HEK293 (cell line): Measurements from ENCODE around the gene MED25.

ENCODE experiments used
- CTCF ChIA-PET: fragments of 350-600 bp; formaldehyde crosslinking; extraction: SDS; loops from one replicate; lab custom pipeline; 2021; ENCODE audit warnings: antibody characterized with exemption; lab: Yijun Ruan, JAX
- POLR2A ChIA-PET: fragments of 300-600 bp; formaldehyde crosslinking; extraction: SDS; loops from one replicate; lab custom pipeline; 2020; ENCODE audit warnings: antibody characterized with exemption, inconsistent platforms; lab: Yijun Ruan, JAX
- H3K27ac ChIP-seq: fragments of 200-500 bp; sonication (Bioruptor generic); 2 replicates; pipeline ENCODE4 v1.5.1; 2014; ENCODE audit warnings: low read depth, low read length, control low read depth, inconsistent platforms; ENCODE audit errors: extremely low read depth
- H3K36me3 ChIP-seq, 2 experiments: fragments of 200-500 bp in 1 of 2; sonication (Bioruptor generic) in 1 of 2; 1 replicate in 1 of 2; 2 replicates in 1 of 2; pipeline ENCODE4 v1.5.1; 2014 to 2017; ENCODE audit warnings: inconsistent platforms in 2 of 2, low read length in 2 of 2; ENCODE audit not compliant: control insufficient read depth in 2 of 2, insufficient read depth in 1 of 2
- H3K4me1 ChIP-seq: fragments of 200-500 bp; sonication (Bioruptor generic); 2 replicates; pipeline ENCODE4 v1.5.1; 2014; ENCODE audit warnings: mild to moderate bottlenecking, low read length, inconsistent platforms; ENCODE audit not compliant: control insufficient read depth, insufficient read depth
- H3K4me3 ChIP-seq: 2 replicates; pipeline ENCODE4 v1.5.1; 2011; ENCODE audit warnings: low read depth, mild to moderate bottlenecking, control low read depth, low read length, moderate library complexity
- H3K9me3 ChIP-seq: fragments of 200-500 bp; sonication (Bioruptor generic); 2 replicates; pipeline ENCODE4 v1.5.1; 2014; ENCODE audit warnings: low read depth, low read length, inconsistent platforms; ENCODE audit not compliant: control insufficient read depth, insufficient read depth
- EGR2 ChIP-seq: fragments of 450-650 bp; formaldehyde crosslinking; IDR thresholded peaks from 2 replicates; pipeline ENCODE4 v1.5.1; 2016; ENCODE audit warnings: low read depth, missing biosample characterization, missing genetic modification characterization
- REPIN1 ChIP-seq: fragments of 450-650 bp; formaldehyde crosslinking; IDR thresholded peaks from 2 replicates; pipeline ENCODE4 v1.5.1; 2017; ENCODE audit warnings: missing biosample characterization, missing genetic modification characterization, low read depth
- SP3 ChIP-seq: fragments of 450-650 bp; formaldehyde crosslinking; IDR thresholded peaks from 2 replicates; pipeline ENCODE4 v1.5.1; 2016; ENCODE audit warnings: missing biosample characterization, missing genetic modification characterization
- ZBTB20 ChIP-seq: fragments of 450-650 bp; formaldehyde crosslinking; IDR thresholded peaks from 2 replicates; pipeline ENCODE4 v1.5.1; 2016; ENCODE audit warnings: missing biosample characterization, missing genetic modification characterization
- ZBTB8A ChIP-seq: fragments of 450-650 bp; formaldehyde crosslinking; IDR thresholded peaks from 2 replicates; pipeline ENCODE4 v1.5.1; 2016; ENCODE audit warnings: missing biosample characterization, missing genetic modification characterization
- ZFHX2 ChIP-seq: fragments of 450-650 bp; formaldehyde crosslinking; conservative IDR thresholded peaks from 2 replicates; pipeline ENCODE4 v1.5.1; 2016; ENCODE audit warnings: missing biosample characterization, missing genetic modification characterization
- ZNF121 ChIP-seq: fragments of 450-650 bp; formaldehyde crosslinking; IDR thresholded peaks from 2 replicates; pipeline ENCODE4 v1.5.1; 2016; ENCODE audit warnings: missing biosample characterization, missing genetic modification characterization
- ZNF18 ChIP-seq: fragments of 450-650 bp; formaldehyde crosslinking; IDR thresholded peaks from 2 replicates; pipeline ENCODE4 v1.5.1; 2016; ENCODE audit warnings: missing biosample characterization, missing genetic modification characterization
- ZNF211 ChIP-seq: fragments of 450-650 bp; formaldehyde crosslinking; IDR thresholded peaks from 2 replicates; pipeline ENCODE4 v1.5.1; 2016; ENCODE audit warnings: low read depth, missing biosample characterization, missing genetic modification characterization
- ZNF335 ChIP-seq: fragments of 450-650 bp; formaldehyde crosslinking; conservative IDR thresholded peaks from 2 replicates; pipeline ENCODE4 v1.5.1; 2016; ENCODE audit warnings: missing biosample characterization, missing genetic modification characterization
- ZNF366 ChIP-seq: fragments of 450-650 bp; formaldehyde crosslinking; conservative IDR thresholded peaks from 2 replicates; pipeline ENCODE4 v1.5.1; 2016; ENCODE audit warnings: missing biosample characterization, missing genetic modification characterization
- ZNF404 ChIP-seq: fragments of 450-650 bp; formaldehyde crosslinking; IDR thresholded peaks from 2 replicates; pipeline ENCODE4 v1.5.1; 2017; ENCODE audit warnings: missing biosample characterization, missing genetic modification characterization
- ZNF426 ChIP-seq: fragments of 450-650 bp; formaldehyde crosslinking; IDR thresholded peaks from 2 replicates; pipeline ENCODE4 v1.5.1; 2017; ENCODE audit warnings: missing biosample characterization, missing genetic modification characterization, mild to moderate bottlenecking, inconsistent platforms, moderate library complexity
- ZNF558 ChIP-seq: fragments of 450-650 bp; formaldehyde crosslinking; IDR thresholded peaks from 2 replicates; pipeline ENCODE4 v1.5.1; 2016; ENCODE audit warnings: missing biosample characterization, missing genetic modification characterization
- ZNF561 ChIP-seq: fragments of 450-650 bp; IDR thresholded peaks from 2 replicates; pipeline ENCODE4 v1.5.1; 2018; ENCODE audit warnings: missing biosample characterization, missing genetic modification characterization, borderline replicate concordance
- ZNF596 ChIP-seq: fragments of 450-650 bp; IDR thresholded peaks from 2 replicates; pipeline ENCODE4 v1.5.0; 2018; ENCODE audit warnings: missing biosample characterization, mild to moderate bottlenecking, missing genetic modification characterization, moderate library complexity
- ZNF623 ChIP-seq: fragments of 450-650 bp; formaldehyde crosslinking; IDR thresholded peaks from 2 replicates; pipeline ENCODE4 v1.5.1; 2016; ENCODE audit warnings: missing biosample characterization, missing genetic modification characterization
- ZNF654 ChIP-seq: fragments of 450-650 bp; formaldehyde crosslinking; IDR thresholded peaks from 2 replicates; pipeline ENCODE4 v1.5.1; 2016; ENCODE audit warnings: low read depth, missing biosample characterization, missing genetic modification characterization
- ZNF76 ChIP-seq: fragments of 450-650 bp; formaldehyde crosslinking; IDR thresholded peaks from 2 replicates; pipeline ENCODE4; 2016; ENCODE audit warnings: low read depth, missing biosample characterization, missing genetic modification characterization, borderline replicate concordance
- ZNF785 ChIP-seq: fragments of 450-650 bp; formaldehyde crosslinking; IDR thresholded peaks from 2 replicates; pipeline ENCODE4 v1.5.1; 2016; ENCODE audit warnings: missing biosample characterization, missing genetic modification characterization
- TF ChIP-seq, protein P1 (sequence below): fragments of 450-650 bp; IDR thresholded peaks from 2 replicates; pipeline ENCODE4 v1.5.1; 2018; ENCODE audit warnings: missing biosample characterization, missing genetic modification characterization
- TF ChIP-seq, protein P2 (sequence below): fragments of 450-650 bp; formaldehyde crosslinking; IDR thresholded peaks from 2 replicates; pipeline ENCODE4 v1.5.1; 2016; ENCODE audit warnings: missing biosample characterization, missing genetic modification characterization

Gene MED25

DNA sequence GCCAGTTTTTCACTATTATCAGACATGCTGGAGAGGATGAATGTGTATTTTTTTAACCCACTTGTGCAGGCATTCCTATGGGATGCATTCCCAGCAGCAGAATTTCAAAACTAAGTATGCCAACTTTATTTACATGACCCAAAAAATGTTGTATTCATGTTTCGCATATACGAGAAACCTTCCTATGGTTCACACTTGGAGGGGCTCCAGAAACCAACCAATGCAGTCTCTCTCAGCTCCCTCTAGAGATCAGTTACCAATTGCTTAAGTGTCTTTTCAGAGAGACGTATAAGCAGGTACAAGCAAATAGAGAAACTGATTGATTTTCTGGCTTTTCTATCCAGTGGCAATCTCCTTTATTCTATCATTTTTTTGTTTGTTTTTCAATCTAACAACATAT is 27.3 kb downstream of the MED25 start:
- peaks cover 2% of the 10 kb centered on the region; the same call in 1 of the 2 replicates for H3K4me1 ChIP-seq
- no peak overlapping the region for H3K4me3 ChIP-seq
- ChIA-PET POLR2A (no interaction called here), CTCF (interaction anchor here (0.6 kb wide), 1 partner anchor 45 kb away, joined by 3 read pairs; no protein-coding TSS in a partner anchor)
- peaks cover 6 to 10% of the 10 kb centered on the region in 2 experiments for H3K36me3 ChIP-seq
- H3K27ac ChIP-seq, result no peak overlapping the region
- 0 out of 2 replicates have a peak, but pooled peaks have one; percentile 27 for TF ChIP-seq ZNF596 (tag by site-specific recombination)
- TF ChIP-seq ZNF623 (tag by site-specific recombination), result no peak
- TF ChIP-seq ZNF18 (tag by site-specific recombination), result peak; percentile 58
- TF ChIP-seq ZBTB20 (tag by site-specific recombination), result 0 out of 2 replicates have a peak, but pooled peaks have one; percentile 17
- H3K9me3 ChIP-seq, result no peaks in the 10 kb centered on the region

DNA sequence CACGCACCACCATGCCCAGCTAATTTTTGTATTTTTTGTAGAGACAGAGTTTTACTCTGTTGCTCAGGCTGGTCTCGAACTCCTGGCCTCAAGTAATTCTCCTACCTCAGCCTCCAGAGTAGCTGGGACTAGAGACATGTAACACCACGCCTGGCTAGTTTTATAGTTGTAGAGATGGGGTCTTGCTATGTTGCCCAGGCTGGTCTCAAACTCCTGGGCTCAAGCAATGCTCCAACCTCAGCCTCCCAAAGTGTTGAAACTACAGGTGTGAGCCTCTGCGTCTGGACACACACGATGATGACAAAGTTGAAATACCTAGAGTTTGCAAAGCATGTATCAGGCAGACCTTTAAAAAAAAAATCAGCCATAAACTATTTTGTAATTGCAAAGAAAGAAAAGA is 28.3 kb downstream of the MED25 start:
- Histone ChIP-seq H3K27ac (no peak overlapping the region), H3K4me3 (no peak overlapping the region), H3K36me3 (peaks cover 0 to 4% of the 10 kb centered on the region in 2 experiments; a peak in 1 of 3 replicates), H3K4me1 (peaks cover 2% of the 10 kb centered on the region; the same call in 1 of the 2 replicates), H3K9me3 (no peaks in the 10 kb centered on the region)
- TF ChIP-seq, protein P1, sequence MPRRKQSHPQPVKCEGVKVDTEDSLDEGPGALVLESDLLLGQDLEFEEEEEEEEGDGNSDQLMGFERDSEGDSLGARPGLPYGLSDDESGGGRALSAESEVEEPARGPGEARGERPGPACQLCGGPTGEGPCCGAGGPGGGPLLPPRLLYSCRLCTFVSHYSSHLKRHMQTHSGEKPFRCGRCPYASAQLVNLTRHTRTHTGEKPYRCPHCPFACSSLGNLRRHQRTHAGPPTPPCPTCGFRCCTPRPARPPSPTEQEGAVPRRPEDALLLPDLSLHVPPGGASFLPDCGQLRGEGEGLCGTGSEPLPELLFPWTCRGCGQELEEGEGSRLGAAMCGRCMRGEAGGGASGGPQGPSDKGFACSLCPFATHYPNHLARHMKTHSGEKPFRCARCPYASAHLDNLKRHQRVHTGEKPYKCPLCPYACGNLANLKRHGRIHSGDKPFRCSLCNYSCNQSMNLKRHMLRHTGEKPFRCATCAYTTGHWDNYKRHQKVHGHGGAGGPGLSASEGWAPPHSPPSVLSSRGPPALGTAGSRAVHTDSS, result no peak
- TF ChIP-seq ZNF121 (peak; percentile 61), ZNF654 (no peak)
- POLR2A ChIA-PET, result no interaction called here
- CTCF ChIA-PET, result interaction anchor here (1.0 kb wide), 1 partner anchor 78 kb away, joined by 3 read pairs; no protein-coding TSS in a partner anchor

- ChIA-PET CTCF (interaction anchor here (0.6 to 2.8 kb wide), 9 partner anchors 10 to 345 kb away, joined by 3 to 13 read pairs (median 3); no protein-coding TSS in a partner anchor), POLR2A (interaction anchor here (0.5 to 8.8 kb wide), 14 partner anchors 9 to 267 kb away, joined by 3 to 128 read pairs (median 4); partner anchors contain the start of genes AP2A1, NOSIP, PNKP and RRAS)
- H3K4me1 ChIP-seq, result peaks cover 6% of the 10 kb centered on the region; the same call in 1 of the 2 replicates
- H3K36me3 ChIP-seq, result no peaks in the 10 kb centered on the region
- no peaks in the 10 kb centered on the region for H3K9me3 ChIP-seq
- H3K27ac ChIP-seq, result no peak overlapping the region
- no peak overlapping the region for H3K4me3 ChIP-seq
- no peak for TF ChIP-seq ZNF426 (tag by site-specific recombination)
- no peak for TF ChIP-seq ZNF785 (tag by site-specific recombination)
- no peak for TF ChIP-seq ZNF76 (tag by site-specific recombination)
- TF ChIP-seq SP3 (tag by site-specific recombination), result peak; percentile 50
- TF ChIP-seq ZNF211 (tag by site-specific recombination), result no peak
- no peak for TF ChIP-seq ZNF561 (tag by site-specific recombination)
- TF ChIP-seq REPIN1 (tag by site-specific recombination), result peak; percentile 12; the same call in 1 of the 2 replicates
- 0 out of 2 replicates have a peak, but pooled peaks have one; percentile 29 for TF ChIP-seq ZNF366
- peak; percentile 77 for TF ChIP-seq ZBTB8A (tag by site-specific recombination)
- TF ChIP-seq ZNF121, result peak; percentile 73; the same call in 1 of the 2 replicates
- TF ChIP-seq, protein P2, sequence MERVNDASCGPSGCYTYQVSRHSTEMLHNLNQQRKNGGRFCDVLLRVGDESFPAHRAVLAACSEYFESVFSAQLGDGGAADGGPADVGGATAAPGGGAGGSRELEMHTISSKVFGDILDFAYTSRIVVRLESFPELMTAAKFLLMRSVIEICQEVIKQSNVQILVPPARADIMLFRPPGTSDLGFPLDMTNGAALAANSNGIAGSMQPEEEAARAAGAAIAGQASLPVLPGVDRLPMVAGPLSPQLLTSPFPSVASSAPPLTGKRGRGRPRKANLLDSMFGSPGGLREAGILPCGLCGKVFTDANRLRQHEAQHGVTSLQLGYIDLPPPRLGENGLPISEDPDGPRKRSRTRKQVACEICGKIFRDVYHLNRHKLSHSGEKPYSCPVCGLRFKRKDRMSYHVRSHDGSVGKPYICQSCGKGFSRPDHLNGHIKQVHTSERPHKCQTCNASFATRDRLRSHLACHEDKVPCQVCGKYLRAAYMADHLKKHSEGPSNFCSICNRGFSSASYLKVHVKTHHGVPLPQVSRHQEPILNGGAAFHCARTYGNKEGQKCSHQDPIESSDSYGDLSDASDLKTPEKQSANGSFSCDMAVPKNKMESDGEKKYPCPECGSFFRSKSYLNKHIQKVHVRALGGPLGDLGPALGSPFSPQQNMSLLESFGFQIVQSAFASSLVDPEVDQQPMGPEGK (tag by site-specific recombination), result peak; percentile 43; the same call in 1 of the 2 replicates
- peak; percentile 47; the same call in 1 of the 2 replicates for TF ChIP-seq ZNF558 (tag by site-specific recombination)
- TF ChIP-seq ZNF18 (tag by site-specific recombination), result peak; percentile 80; the same call in 1 of the 2 replicates
- no peak for TF ChIP-seq ZNF404
- TF ChIP-seq ZFHX2 (tag by site-specific recombination), result peak; percentile 45
- peak; percentile 32; the same call in 1 of the 2 replicates for TF ChIP-seq EGR2 (tag by site-specific recombination)
- peak; percentile 23; the same call in 1 of the 2 replicates for TF ChIP-seq ZNF335 (tag by site-specific recombination)
These were observed 29.9 kb downstream of the MED25 start for GRCh38 chr19:49847731-49848696.
